Endothelial cell of hepatic sinusoid (primary cell): ENCODE results near the gene MEN1.

Experiments
- in situ Hi-C: cut with HindIII; loops from 2 replicates; pipeline ENCODE4 v1.10.0; 2017; ENCODE audit warnings: low sequenced_read_pairs

Gene MEN1

GRCh38 chr11:64789331-64790204 lies 20.8 kb downstream of the MEN1 start:
- in situ Hi-C loops, result loop anchor here (5.0 kb wide), 2 partner anchors 103 to 143 kb away; no protein-coding TSS in a partner anchor

GRCh38 chr11:64788321-64789215 lies 21.8 kb downstream of the MEN1 start:
- in situ Hi-C loops, result no loop called here

GRCh38 chr11:64787526-64788320 lies 22.6 kb downstream of the MEN1 start:
- in situ Hi-C loops, result no loop called here

GRCh38 chr11:64786308-64786707 lies 24.0 kb downstream of the MEN1 start:
- in situ Hi-C loops, result no loop called here

GRCh38 chr11:64784813-64785581 lies 25.4 kb downstream of the MEN1 start:
- in situ Hi-C loops, result no loop called here

- in situ Hi-C loops, result loop anchor here (10.0 kb wide), 1 partner anchor 76 kb away; no protein-coding TSS in a partner anchor
Measured at GRCh38 chr11:64778473-64779298, 31.7 kb downstream of the MEN1 start, which contains the start of gene SF1. TSS of gene SF1 (minus strand) at chr11:64778542. CDS start at chr11:64778392, 150 bp downstream.

- in situ Hi-C loops, result loop anchor here (10.0 kb wide), 1 partner anchor 77 kb away; no protein-coding TSS in a partner anchor
Measured at GRCh38 chr11:64778223-64778472, 32.2 kb downstream of the MEN1 start.

- in situ Hi-C loops, result loop anchor here (10.0 kb wide), 1 partner anchor 77 kb away; no protein-coding TSS in a partner anchor
Measured at GRCh38 chr11:64777449-64778222, 32.7 kb downstream of the MEN1 start.

DNA sequence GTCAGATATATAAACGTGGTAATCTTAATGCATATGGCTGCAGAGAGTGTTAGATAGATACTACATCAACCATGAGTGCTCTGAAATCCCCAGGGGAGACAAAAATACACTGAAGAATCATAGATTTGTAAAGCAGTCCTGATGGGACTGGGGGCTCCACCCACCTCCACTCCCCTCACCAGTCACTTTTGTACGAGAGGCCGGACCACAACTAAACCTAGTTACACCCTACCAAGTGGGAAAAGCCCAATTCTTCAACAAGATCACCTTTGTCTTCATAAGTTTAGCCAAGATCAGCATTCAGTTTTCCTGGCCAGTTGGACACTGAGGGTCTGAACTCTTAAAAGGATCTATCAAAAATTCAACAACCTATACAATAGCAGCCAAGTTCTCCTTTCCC lies 33.5 kb downstream of the MEN1 start:
- in situ Hi-C loops, result loop anchor here (10.0 kb wide), 1 partner anchor 78 kb away; no protein-coding TSS in a partner anchor

DNA sequence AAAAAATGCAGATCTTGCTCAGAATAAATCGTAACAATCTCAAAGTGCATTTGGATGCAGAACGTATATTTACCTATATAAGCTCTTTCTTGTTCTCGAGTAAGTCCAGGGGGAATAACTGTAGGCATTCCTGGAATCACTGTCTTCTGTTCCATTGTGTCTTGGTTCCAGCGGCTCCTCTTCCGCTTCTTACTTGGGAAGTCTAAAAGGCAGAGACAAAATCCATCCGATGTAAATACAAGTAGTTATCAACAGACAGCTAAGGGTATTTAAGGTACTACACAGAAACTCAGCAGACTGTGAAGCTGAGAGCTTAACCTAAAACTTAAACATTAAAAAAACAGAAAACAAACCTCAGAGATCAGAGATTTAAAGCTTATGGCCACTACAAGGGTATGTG lies 33.9 kb downstream of the MEN1 start:
- in situ Hi-C loops, result loop anchor here (10.0 kb wide), 1 partner anchor 78 kb away; no protein-coding TSS in a partner anchor

DNA sequence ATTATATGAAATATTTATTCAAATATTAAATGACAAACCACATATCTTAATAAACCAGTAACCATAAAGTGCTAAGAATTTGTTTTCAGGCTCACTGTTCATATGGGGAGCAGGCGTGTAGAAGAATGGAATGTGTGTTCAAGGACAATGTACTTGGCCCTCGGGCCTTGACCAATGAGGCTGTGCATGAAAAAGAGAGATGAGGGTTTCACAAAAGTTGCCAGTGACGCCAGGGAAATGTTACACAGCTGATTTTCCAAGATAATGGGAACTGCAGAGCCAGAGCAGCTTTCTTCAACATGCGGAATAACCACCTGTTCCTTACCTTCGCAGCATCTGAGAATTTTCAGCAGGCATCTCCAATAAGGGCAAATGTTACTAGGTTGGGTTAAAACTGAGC lies 36.2 kb downstream of the MEN1 start:
- in situ Hi-C loops, result loop anchor here (10.0 kb wide), 1 partner anchor 81 kb away; no protein-coding TSS in a partner anchor

DNA sequence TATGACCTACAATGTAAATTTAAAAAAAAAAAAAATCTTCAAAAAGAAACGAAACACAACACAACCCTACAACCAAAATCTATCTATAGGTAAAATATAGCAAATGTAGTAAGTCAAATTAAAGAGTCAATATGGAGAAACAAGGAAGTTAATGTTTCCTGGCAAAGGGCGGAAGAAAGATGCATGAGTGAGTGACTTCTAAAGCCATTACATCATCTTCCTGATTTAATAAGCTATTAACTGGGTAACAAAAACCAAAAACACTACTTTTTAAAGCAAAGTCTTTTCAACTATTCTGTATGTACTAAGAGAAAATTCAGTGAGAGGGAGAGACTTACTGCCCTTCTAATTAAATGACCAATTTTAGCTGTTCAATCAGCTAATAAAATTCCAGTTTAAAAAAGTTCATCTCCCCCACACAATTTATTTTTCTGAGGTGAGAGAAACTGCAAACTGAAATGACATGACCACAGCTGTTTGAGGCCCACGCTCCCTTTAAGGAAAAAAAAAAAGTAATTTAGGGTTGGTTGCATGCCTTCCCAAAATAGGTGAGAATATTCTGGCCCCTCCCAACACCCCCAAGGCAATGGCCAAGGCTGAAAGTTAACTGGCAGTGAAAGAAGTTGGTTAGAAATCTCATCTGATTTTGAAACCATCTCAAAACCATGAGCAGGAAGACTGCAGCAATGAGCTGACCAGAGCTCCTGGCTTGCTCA lies 37.9 kb downstream of the MEN1 start:
- in situ Hi-C loops, result loop anchor here (10.0 kb wide), 1 partner anchor 82 kb away; no protein-coding TSS in a partner anchor

- in situ Hi-C loops, result loop anchor here (10.0 kb wide), 1 partner anchor 83 kb away; no protein-coding TSS in a partner anchor
Measured at GRCh38 chr11:64771861-64772260, 38.5 kb downstream of the MEN1 start.

GRCh38 chr11:64770120-64770519 lies 40.2 kb downstream of the MEN1 start:
- in situ Hi-C loops, result loop anchor here (10.0 kb wide), 1 partner anchor 85 kb away; no protein-coding TSS in a partner anchor

DNA sequence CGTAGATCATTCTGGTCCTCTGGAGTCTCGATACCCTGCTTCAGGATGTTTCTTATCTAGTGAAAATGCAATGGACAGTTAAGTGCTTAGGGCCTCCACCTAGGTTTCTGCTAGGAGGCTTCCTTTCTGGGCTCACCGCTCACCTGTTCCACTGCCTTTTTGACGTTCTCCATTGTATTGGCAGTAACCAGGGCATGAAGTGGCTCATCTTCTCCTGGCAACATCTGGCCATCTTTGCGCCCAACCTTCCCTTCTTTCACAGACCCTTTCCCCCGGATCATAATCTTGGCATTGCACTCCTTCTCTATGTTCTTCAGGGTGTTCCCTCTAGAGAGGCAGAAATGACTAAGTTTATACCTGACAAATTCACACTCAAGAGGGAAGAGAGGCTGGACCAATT lies 41.1 kb downstream of the MEN1 start:
- in situ Hi-C loops, result no loop called here

GRCh38 chr11:64768300-64768694 lies 42.1 kb downstream of the MEN1 start:
- in situ Hi-C loops, result no loop called here
